MM.1S (cell line): ENCODE results near the gene TSPAN9.

Source experiments
- EZH2 ChIP-seq: fragments of 300-600 bp; sonication (generic); optimal IDR thresholded peaks from 2 replicates; pipeline ENCODE3; 2017; ENCODE audit warnings: low read depth, mild to moderate bottlenecking, antibody characterized with exemption, low read length, mixed read lengths
- TF ChIP-seq, protein P1 (sequence below): fragments of 300-600 bp; sonication (generic); IDR thresholded peaks from 2 replicates; pipeline ENCODE4 v1.5.1; 2016; ENCODE audit warnings: antibody characterized with exemption, low read length, mixed read lengths

GRCh38 chr12:3195337-3195736 lies 118.2 kb downstream of the TSPAN9 start:
- TF ChIP-seq, protein P1, sequence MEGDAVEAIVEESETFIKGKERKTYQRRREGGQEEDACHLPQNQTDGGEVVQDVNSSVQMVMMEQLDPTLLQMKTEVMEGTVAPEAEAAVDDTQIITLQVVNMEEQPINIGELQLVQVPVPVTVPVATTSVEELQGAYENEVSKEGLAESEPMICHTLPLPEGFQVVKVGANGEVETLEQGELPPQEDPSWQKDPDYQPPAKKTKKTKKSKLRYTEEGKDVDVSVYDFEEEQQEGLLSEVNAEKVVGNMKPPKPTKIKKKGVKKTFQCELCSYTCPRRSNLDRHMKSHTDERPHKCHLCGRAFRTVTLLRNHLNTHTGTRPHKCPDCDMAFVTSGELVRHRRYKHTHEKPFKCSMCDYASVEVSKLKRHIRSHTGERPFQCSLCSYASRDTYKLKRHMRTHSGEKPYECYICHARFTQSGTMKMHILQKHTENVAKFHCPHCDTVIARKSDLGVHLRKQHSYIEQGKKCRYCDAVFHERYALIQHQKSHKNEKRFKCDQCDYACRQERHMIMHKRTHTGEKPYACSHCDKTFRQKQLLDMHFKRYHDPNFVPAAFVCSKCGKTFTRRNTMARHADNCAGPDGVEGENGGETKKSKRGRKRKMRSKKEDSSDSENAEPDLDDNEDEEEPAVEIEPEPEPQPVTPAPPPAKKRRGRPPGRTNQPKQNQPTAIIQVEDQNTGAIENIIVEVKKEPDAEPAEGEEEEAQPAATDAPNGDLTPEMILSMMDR = no peak
- TF ChIP-seq EZH2 = no peak
